GM19351 (cell line): ENCODE measurements around the gene MYG1.

Experiments
- ATAC-seq: cut with Tn5 transposase; IDR thresholded peaks from one replicate; pipeline ENCODE4 v1.9.1; 2021; ENCODE audit warnings: mild to moderate bottlenecking, moderate library complexity; ENCODE audit not compliant: unreplicated experiment

Gene MYG1

GRCh38 chr12:53352331-53353256, 53.1 kb downstream of the MYG1 start:
- ATAC-seq = peak; percentile 66

- ATAC-seq = no peak
These were observed 53.8 kb downstream of the MYG1 start for GRCh38 chr12:53353257-53353655.

GRCh38 chr12:53355121-53355520, 55.6 kb downstream of the MYG1 start:
- ATAC-seq = no peak
